Ovary (tissue), 9 donors: ENCODE measurements around the gene FOXL3. TPM values are rescaled to one million over a fixed set of nuclear protein-coding genes. Genes with fewer than 3 reads are reported as not detected.

Source experiments
- DNase-seq, 5 donors: peaks; one replicate each; pipeline ENCODE4 v3.0.0-alpha.2; 2019 to 2020
- H3K27ac ChIP-seq, 2 donors: fragments of 200-600 bp; one replicate each; pipeline versions ENCODE4 v1.5.1 to v1.8.0; 2019 to 2022
- H3K27me3 ChIP-seq: fragments of 200-600 bp; one replicate; pipeline ENCODE4 v1.8.0; 2022
- H3K36me3 ChIP-seq: fragments of 200-600 bp; sonication (generic); one replicate; pipeline ENCODE4 v1.5.1; 2019
- H3K4me1 ChIP-seq: one replicate; pipeline ENCODE4 v1.8.1; 2013; ENCODE audit warnings: mild to moderate bottlenecking, moderate library complexity; ENCODE audit not compliant: insufficient read depth
- H3K4me3 ChIP-seq: fragments of 200-600 bp; sonication (generic); one replicate; pipeline ENCODE4 v1.5.1; 2017
- H3K9me3 ChIP-seq, 2 donors: fragments of 200-600 bp in 1 of 2; sonication (generic) in 1 of 2; one replicate each; pipeline versions ENCODE4 v1.5.1 to v1.8.1; 2013 to 2019; ENCODE audit warnings: mild to moderate bottlenecking in 1 of 2, moderate library complexity in 1 of 2
- CTCF ChIP-seq, 3 donors: fragments of 450-650 bp in 2 of 3; fragments of 200-600 bp in 1 of 3; IDR thresholded peaks; one replicate each; pipeline versions ENCODE4 v1.5.1 to v1.8.0; 2016 to 2022; ENCODE audit warnings: antibody characterized with exemption in 3 of 3, mild to moderate bottlenecking in 1 of 3
- EP300 ChIP-seq: sonication (generic); formaldehyde crosslinking; IDR thresholded peaks from one replicate; pipeline ENCODE4 v1.6.1; 2017; ENCODE audit warnings: antibody characterized with exemption
- POLR2A ChIP-seq: fragments of 450-650 bp; IDR thresholded peaks from one replicate; pipeline ENCODE4 v1.6.1; 2017; ENCODE audit warnings: antibody characterized with exemption, mild to moderate bottlenecking, moderate library complexity
- WGBS, 3 donors: extraction: QIAGEN DNeasy Blood & Tissue Kit in 1 of 3; methylation state at CpG; one replicate each; pipeline versions ENCODE4 v1.1.5 to v1.1.7; 2013 to 2017; 5-methylcytosine and 5-hydroxymethylcytosine counted together
- intact Hi-C, 4 donors: fragments of 100-400 bp; cut with DNase I; formaldehyde crosslinking; loops; one replicate each; pipeline versions ENCODE4 v1.11.0 to v1.15.1; 2022 to 2023
- polyA plus RNA-seq, 2 donors: library from polyadenylated mRNA; stranded (reverse); fragments of 200-250 nt in 1 of 2; fragments of 350-450 nt in 1 of 2; fragmentation: Illumina TruSeq in 1 of 2; extraction: RNeasy Lipid Tissue Mini Kit (QIAGEN cat#74804) in 1 of 2; gene quantifications; one replicate each; pipeline ENCODE4 v1.2.3, GENCODE V29; 2013 to 2014
- total RNA-seq, 7 donors: library from RNA; depleted of rRNA in 2 of 7; stranded (reverse); fragments of >200 nt in 2 of 7; fragmentation: NEBNext Ultra II Directional in 3 of 7; extraction: Animal tissue kit (Norgen Biotek cat#: 25700) in 3 of 7; gene quantifications; one replicate each; pipeline versions ENCODE4 v1.1.0 to v1.2.4, GENCODE V29; 2016 to 2023
- donor health status: DM: no; HTN: no; CAD: no; lungs with moderate emphysema.
- donor health status: DM: no; HTN: no; CAD: no.
- donor health status: Bipolar disorder and iron deficiency.
- donor health status: DM: yes; HTN: yes; CAD: no.
- donor health status: DM: no; HTN: no; CAD: no.
- donor health status: DM: yes; HTN: yes; CAD: no.

FOXL3 gene
- total and polyA plus RNA-seq, 9 donors, result not detected

GRCh38 chr7:304574-305409 is 14.8 kb downstream of the FOXL3 start:
- Histone ChIP-seq H3K36me3 (no peaks in the 10 kb centered on the region), H3K27ac (no peak overlapping the region), H3K27me3 (no peaks in the 10 kb centered on the region), H3K4me1 (no peaks in the 10 kb centered on the region), H3K4me3 (no peak overlapping the region), H3K9me3 (no peaks in the 10 kb centered on the region)
- DNase-seq, result peak in 2 of 5 donors; percentile 2 to 15
- TF ChIP-seq CTCF (IDR thresholded peaks at IDR 0.05) (no peak), POLR2A (no peak), EP300 (no peak)
- 63 to 79% (median 72%) methylated on average over 17 to 19 of the region's 19 CpGs for WGBS, 3 donors
- intact Hi-C loops, result no loop called here

GRCh38 chr7:305410-306151 is 15.6 kb downstream of the FOXL3 start:
- TF ChIP-seq EP300, result no peak
- no peak for TF ChIP-seq POLR2A
- no peak for TF ChIP-seq CTCF (IDR thresholded peaks at IDR 0.05)
- Histone ChIP-seq H3K36me3 (no peaks in the 10 kb centered on the region), H3K4me3 (no peak overlapping the region), H3K9me3 (no peaks in the 10 kb centered on the region), H3K27ac (no peak overlapping the region), H3K27me3 (no peaks in the 10 kb centered on the region), H3K4me1 (no peaks in the 10 kb centered on the region)
- intact Hi-C loops, result no loop called here
- 70 to 74% (median 71%) methylated on average over 35 of the region's 35 CpGs for WGBS, 3 donors
- DNase-seq, result peak in 2 of 5 donors; percentile 9 to 26

- no peaks in the 10 kb centered on the region for H3K36me3 ChIP-seq
- WGBS, 3 donors, result 46 to 61% (median 57%) methylated on average over 3 of the region's 3 CpGs
- H3K9me3 ChIP-seq, result no peaks in the 10 kb centered on the region
- H3K4me1 ChIP-seq, result no peaks in the 10 kb centered on the region
- no peak overlapping the region for H3K27ac ChIP-seq
- TF ChIP-seq EP300 (no peak), CTCF (IDR thresholded peaks at IDR 0.05) (no peak), POLR2A (no peak)
- DNase-seq, result no peak
- H3K27me3 ChIP-seq, result no peaks in the 10 kb centered on the region
- H3K4me3 ChIP-seq, result no peak overlapping the region
- intact Hi-C loops, result no loop called here
Observed at GRCh38 chr7:307970-308369, 18.0 kb downstream of the FOXL3 start.

GRCh38 chr7:309586-310228 is 19.7 kb downstream of the FOXL3 start:
- 90 to 92% (median 91%) methylated on average over 19 of the region's 19 CpGs for WGBS, 3 donors
- TF ChIP-seq POLR2A (no peak), EP300 (no peak), CTCF (IDR thresholded peaks at IDR 0.05) (no peak)
- Histone ChIP-seq H3K4me1 (no peaks in the 10 kb centered on the region), H3K9me3 (no peaks in the 10 kb centered on the region), H3K36me3 (no peaks in the 10 kb centered on the region), H3K27me3 (no peaks in the 10 kb centered on the region), H3K4me3 (no peak overlapping the region), H3K27ac (no peak overlapping the region)
- intact Hi-C loops, result no loop called here
- no peak for DNase-seq
